Lower lobe of right lung (tissue), 2 donors: ENCODE data around the gene ATP12A. TPM values are rescaled to one million over a fixed set of nuclear protein-coding genes. Genes with fewer than 3 reads are reported as not detected.
A peak's percentile ranks its signal among the peaks of the same experiment; 100 is the strongest.

Experiments
- ATAC-seq, 2 donors: fragments of 200-7000 bp; cut with Tn5 transposase; one replicate each; pipeline ENCODE4 v1.9.1; 2020 to 2022; ENCODE audit warnings: mild to moderate bottlenecking in 2 of 2, moderate library complexity in 2 of 2
- DNase-seq: peaks from one replicate; pipeline ENCODE4 v3.0.0-alpha.2; 2020
- H3K27ac ChIP-seq: fragments of 200-600 bp; one replicate; pipeline ENCODE4 v1.8.0; 2022
- H3K27me3 ChIP-seq: fragments of 200-600 bp; one replicate; pipeline ENCODE4 v1.8.0; 2022; ENCODE audit warnings: low read depth
- H3K36me3 ChIP-seq: fragments of 200-600 bp; one replicate; pipeline ENCODE4 v1.8.0; 2022; ENCODE audit warnings: mild to moderate bottlenecking
- H3K4me1 ChIP-seq: fragments of 200-600 bp; one replicate; pipeline ENCODE4 v1.8.0; 2022
- H3K4me3 ChIP-seq: fragments of 200-600 bp; one replicate; pipeline ENCODE4 v1.8.0; 2022; ENCODE audit warnings: mild to moderate bottlenecking
- H3K9me3 ChIP-seq: fragments of 200-600 bp; one replicate; pipeline ENCODE4 v1.8.0; 2022
- intact Hi-C: fragments of 100-400 bp; cut with DNase I; formaldehyde crosslinking; loops from one replicate; pipeline ENCODE4 v1.11.0; 2022
- total RNA-seq: library from RNA; stranded (reverse); fragmentation: NEBNext Ultra II Directional; extraction: Animal tissue kit (Norgen Biotek cat#: 25700); gene quantifications from one replicate; pipeline ENCODE4 v1.2.1, GENCODE V29; 2021
- TF ChIP-seq, protein P1 (sequence below): fragments of 200-600 bp; IDR thresholded peaks from one replicate; pipeline ENCODE4 v1.8.0; 2022; ENCODE audit warnings: antibody characterized with exemption, mild to moderate bottlenecking
- donor health status: DM: no; HTN: yes; CAD: no; lungs with severe emphysema.

The ATP12A gene
- total RNA-seq, 1 donor from 2014 or later, result 1.3 TPM

DNA sequence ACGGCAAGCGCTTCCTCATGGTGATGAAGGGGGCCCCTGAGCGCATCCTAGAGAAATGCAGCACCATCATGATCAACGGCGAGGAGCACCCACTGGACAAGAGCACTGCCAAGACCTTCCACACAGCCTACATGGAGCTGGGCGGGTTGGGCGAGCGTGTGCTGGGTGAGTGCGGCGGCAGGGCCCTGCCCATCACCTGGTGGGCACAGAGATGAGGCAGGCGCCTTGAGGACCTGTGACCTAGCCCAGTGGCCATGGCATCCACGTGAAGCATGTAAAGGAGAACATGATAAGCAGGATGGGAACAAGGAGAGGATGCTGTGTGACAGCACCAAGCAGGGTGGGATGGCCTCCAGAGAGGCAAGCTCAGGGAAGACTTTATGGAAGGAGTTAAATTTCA lies 18.5 kb downstream of the ATP12A start:
- intact Hi-C loops, result no loop called here
- Histone ChIP-seq H3K36me3 (no peaks in the 10 kb centered on the region), H3K4me3 (no peak overlapping the region), H3K4me1 (no peaks in the 10 kb centered on the region), H3K9me3 (no peaks in the 10 kb centered on the region), H3K27ac (no peak overlapping the region), H3K27me3 (peaks cover 11% of the 10 kb centered on the region)
- TF ChIP-seq, protein P1, sequence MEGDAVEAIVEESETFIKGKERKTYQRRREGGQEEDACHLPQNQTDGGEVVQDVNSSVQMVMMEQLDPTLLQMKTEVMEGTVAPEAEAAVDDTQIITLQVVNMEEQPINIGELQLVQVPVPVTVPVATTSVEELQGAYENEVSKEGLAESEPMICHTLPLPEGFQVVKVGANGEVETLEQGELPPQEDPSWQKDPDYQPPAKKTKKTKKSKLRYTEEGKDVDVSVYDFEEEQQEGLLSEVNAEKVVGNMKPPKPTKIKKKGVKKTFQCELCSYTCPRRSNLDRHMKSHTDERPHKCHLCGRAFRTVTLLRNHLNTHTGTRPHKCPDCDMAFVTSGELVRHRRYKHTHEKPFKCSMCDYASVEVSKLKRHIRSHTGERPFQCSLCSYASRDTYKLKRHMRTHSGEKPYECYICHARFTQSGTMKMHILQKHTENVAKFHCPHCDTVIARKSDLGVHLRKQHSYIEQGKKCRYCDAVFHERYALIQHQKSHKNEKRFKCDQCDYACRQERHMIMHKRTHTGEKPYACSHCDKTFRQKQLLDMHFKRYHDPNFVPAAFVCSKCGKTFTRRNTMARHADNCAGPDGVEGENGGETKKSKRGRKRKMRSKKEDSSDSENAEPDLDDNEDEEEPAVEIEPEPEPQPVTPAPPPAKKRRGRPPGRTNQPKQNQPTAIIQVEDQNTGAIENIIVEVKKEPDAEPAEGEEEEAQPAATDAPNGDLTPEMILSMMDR, result no peak
- no peak for ATAC-seq
- DNase-seq, result no peak

DNA sequence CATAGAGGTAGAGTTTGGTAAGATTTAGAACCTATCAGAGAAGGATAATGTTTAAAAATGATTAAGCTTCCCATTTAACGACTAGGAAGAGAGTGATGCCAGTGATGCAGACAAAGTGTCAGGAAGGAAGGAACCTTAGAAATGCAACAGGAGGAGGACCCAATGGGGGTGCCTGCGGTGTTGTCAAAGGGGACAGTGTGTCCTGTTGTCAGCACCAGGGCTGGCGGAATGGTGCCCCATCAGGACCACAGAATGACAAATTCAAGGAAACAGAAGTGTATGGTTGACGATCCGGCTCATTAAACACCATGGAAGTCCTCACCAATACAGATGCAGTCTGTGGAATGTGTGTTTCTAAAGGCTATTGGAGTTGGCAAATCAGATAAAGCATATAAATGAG lies 19.3 kb downstream of the ATP12A start:
- DNase-seq (no peak), ATAC-seq (no peak)

DNA sequence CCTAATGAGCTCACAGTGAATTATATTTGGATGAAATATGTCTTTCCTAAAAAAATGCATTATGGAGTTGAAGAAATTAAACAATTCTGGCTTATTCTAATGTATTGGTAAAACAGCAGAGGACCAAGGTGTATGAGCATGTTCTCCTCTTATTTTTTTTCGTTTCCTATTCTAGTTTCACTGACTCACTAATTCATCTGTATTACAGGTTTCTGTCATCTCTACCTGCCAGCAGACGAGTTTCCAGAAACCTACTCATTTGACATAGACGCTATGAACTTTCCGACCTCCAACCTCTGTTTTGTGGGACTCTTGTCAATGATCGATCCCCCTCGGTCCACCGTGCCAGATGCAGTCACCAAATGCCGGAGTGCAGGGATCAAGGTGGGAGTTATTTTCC lies 20.3 kb downstream of the ATP12A start:
- peaks cover 8% of the 10 kb centered on the region for H3K27me3 ChIP-seq
- no peak overlapping the region for H3K27ac ChIP-seq
- H3K4me1 ChIP-seq, result no peaks in the 10 kb centered on the region
- H3K4me3 ChIP-seq, result no peak overlapping the region
- TF ChIP-seq, protein P1, result no peak
- no peak for ATAC-seq
- intact Hi-C loops, result no loop called here
- H3K36me3 ChIP-seq, result no peaks in the 10 kb centered on the region
- DNase-seq, result no peak
- no peaks in the 10 kb centered on the region for H3K9me3 ChIP-seq

More for the DNA sequence above, 19.3 kb downstream of the ATP12A start:
- Histone ChIP-seq H3K27me3 (peaks cover 8% of the 10 kb centered on the region), H3K36me3 (no peaks in the 10 kb centered on the region), H3K9me3 (no peaks in the 10 kb centered on the region), H3K4me1 (no peaks in the 10 kb centered on the region), H3K27ac (no peak overlapping the region), H3K4me3 (no peak overlapping the region)
- intact Hi-C loops, result no loop called here
- TF ChIP-seq, protein P1, result no peak

DNA sequence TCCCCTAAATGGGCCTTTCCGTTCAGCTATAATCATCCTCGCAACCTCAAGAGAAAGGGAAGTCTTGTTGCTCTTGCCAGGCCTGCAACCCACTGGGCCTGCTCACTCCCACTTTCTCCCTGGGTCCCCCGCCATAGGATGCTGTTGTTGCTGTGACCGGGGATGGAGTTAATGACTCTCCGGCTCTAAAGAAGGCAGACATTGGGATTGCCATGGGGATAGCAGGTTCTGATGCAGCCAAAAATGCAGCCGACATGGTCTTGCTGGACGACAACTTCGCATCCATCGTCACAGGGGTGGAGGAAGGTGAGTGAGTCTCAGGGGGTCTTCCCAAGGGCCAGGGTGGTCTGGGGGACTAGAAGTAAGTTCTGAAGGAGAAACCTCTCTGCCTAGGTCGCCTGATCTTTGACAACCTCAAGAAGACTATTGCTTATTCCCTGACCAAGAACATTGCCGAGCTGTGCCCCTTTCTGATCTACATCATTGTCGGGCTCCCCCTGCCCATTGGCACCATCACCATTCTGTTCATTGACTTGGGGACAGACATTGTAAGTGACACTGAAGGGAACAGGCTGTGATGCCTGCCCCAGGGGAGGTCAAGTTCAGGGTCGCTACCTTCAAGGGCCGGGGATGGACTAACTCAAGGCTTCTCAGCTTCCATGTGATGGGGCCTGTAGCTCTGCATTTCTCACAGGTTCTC lies 26.8 kb downstream of the ATP12A start:
- TF ChIP-seq, protein P1, result no peak
- ATAC-seq, result no peak
- DNase-seq, result no peak

DNA sequence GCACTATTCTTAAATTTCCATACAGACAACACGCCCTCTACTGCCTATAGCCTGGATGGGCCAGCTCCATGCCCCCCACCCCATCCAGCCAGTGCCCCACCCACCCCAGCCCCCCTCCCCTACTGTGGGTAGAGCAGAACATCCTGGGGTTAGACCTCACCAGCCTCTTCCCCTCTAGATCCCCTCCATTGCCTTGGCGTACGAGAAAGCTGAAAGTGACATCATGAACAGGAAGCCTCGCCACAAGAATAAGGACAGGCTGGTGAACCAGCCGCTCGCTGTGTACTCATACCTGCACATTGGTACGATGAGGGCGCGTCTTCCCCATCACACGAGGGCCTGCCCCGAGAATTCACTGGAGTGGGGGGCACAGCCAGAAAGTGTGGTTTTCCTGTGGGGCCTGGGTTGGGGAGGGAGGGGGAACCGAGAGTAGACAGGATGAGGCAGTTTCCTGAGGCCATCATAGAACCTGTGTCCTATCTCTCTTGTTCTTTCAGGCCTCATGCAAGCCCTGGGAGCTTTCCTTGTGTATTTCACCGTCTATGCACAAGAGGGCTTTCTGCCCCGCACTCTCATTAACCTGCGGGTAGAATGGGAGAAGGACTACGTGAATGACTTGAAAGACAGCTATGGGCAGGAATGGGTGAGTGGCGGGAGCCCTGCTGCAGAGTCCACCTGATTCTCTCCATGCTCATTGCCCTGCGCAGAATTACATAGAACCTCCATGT lies 29.1 kb downstream of the ATP12A start:
- Histone ChIP-seq H3K27ac (no peak overlapping the region), H3K27me3 (no peaks in the 10 kb centered on the region), H3K4me1 (no peaks in the 10 kb centered on the region), H3K9me3 (no peaks in the 10 kb centered on the region), H3K36me3 (no peaks in the 10 kb centered on the region), H3K4me3 (no peak overlapping the region)
- intact Hi-C loops, result no loop called here
- no peak for DNase-seq
- peak in 1 of 2 donors; percentile 53 for ATAC-seq
- TF ChIP-seq, protein P1, result no peak

More for the DNA sequence above, 26.8 kb downstream of the ATP12A start:
- intact Hi-C loops, result no loop called here
- Histone ChIP-seq H3K27me3 (no peaks in the 10 kb centered on the region), H3K9me3 (no peaks in the 10 kb centered on the region), H3K27ac (no peak overlapping the region), H3K4me3 (no peak overlapping the region), H3K36me3 (no peaks in the 10 kb centered on the region), H3K4me1 (no peaks in the 10 kb centered on the region)
